C4-2B (cell line): ENCODE results near the gene CIC.

Experiments
- H3K27ac ChIP-seq: fragments of 450-650 bp; 2 replicates; pipeline ENCODE4 v1.5.1; 2017
- CTCF ChIP-seq: fragments of 450-650 bp; conservative IDR thresholded peaks from 2 replicates; pipeline ENCODE4 v1.5.1; 2017; ENCODE audit warnings: mild to moderate bottlenecking
- ZFX ChIP-seq: fragments of 450-650 bp; IDR thresholded peaks from 2 replicates; pipeline ENCODE4 v1.6.1; 2017

CIC gene

GRCh38 chr19:42290136-42290522 lies 21.1 kb downstream of the CIC start:
- no peak overlapping the region for H3K27ac ChIP-seq
- TF ChIP-seq CTCF (no peak), ZFX (no peak)

- TF ChIP-seq ZFX = no peak
- no peak; the same call in 1 of the 2 replicates for TF ChIP-seq CTCF
- H3K27ac ChIP-seq = 0 out of 2 replicates have a peak overlapping the region, but pooled peaks have one; percentile 13
These were observed 21.7 kb downstream of the CIC start for GRCh38 chr19:42290523-42291434.

- TF ChIP-seq ZFX (no peak), CTCF (no peak)
- 0 out of 2 replicates have a peak overlapping the region, but pooled peaks have one; percentile 13 for H3K27ac ChIP-seq
These were observed 22.4 kb downstream of the CIC start for GRCh38 chr19:42291435-42291810.

GRCh38 chr19:42292042-42292960 lies 23.2 kb downstream of the CIC start:
- TF ChIP-seq ZFX = no peak
- no peak for TF ChIP-seq CTCF
- H3K27ac ChIP-seq = no peak overlapping the region

GRCh38 chr19:42292963-42293362 lies 23.9 kb downstream of the CIC start:
- TF ChIP-seq ZFX = no peak
- TF ChIP-seq CTCF = no peak
- no peak overlapping the region for H3K27ac ChIP-seq

GRCh38 chr19:42293540-42293939 lies 24.5 kb downstream of the CIC start:
- TF ChIP-seq ZFX (no peak), CTCF (no peak)
- H3K27ac ChIP-seq = no peak overlapping the region

GRCh38 chr19:42293948-42294347 lies 24.9 kb downstream of the CIC start:
- no peak overlapping the region for H3K27ac ChIP-seq
- TF ChIP-seq ZFX (no peak), CTCF (no peak)
